CD4-positive, alpha-beta memory T cell (primary cell): ENCODE measurements around the gene SEPTIN1. TPM values are rescaled to one million over a fixed set of nuclear protein-coding genes. Genes with fewer than 3 reads are reported as not detected.
A peak's percentile ranks its signal among the peaks of the same experiment; 100 is the strongest.

Experiments
- CTCF ChIA-PET: fragments of 350-600 bp; sonication (Branson Sonifier 250); formaldehyde crosslinking; loops from one replicate; lab custom pipeline; 2021; ENCODE audit warnings: inconsistent platforms; ENCODE audit not compliant: partially characterized antibody; lab: Charles Lee
- POLR2A ChIA-PET: fragments of 350-600 bp; sonication (Branson Sonifier 250); formaldehyde crosslinking; loops from one replicate; lab custom pipeline; 2021; ENCODE audit not compliant: partially characterized antibody; lab: Charles Lee
- DNase-seq, 5 donors: peaks; one replicate each; pipeline versions ENCODE4 v3.0.0 to v3.0.0-alpha.2; 2020 to 2022; ENCODE audit warnings: mixed read lengths in 1 of 5
- H3K27ac ChIP-seq: one replicate; pipeline ENCODE4 v1.7.0; 2013; ENCODE audit warnings: low read depth, low read length
- H3K27me3 ChIP-seq: 2 replicates; pipeline ENCODE4 v1.7.0; 2013; ENCODE audit warnings: mild to moderate bottlenecking, low read length, moderate library complexity; ENCODE audit not compliant: insufficient read depth
- H3K36me3 ChIP-seq: 2 replicates; pipeline ENCODE4 v1.7.0; 2013; ENCODE audit warnings: mild to moderate bottlenecking, low read length, moderate library complexity; ENCODE audit not compliant: insufficient read depth
- H3K4me1 ChIP-seq: 2 replicates; pipeline ENCODE4 v1.7.0; 2013; ENCODE audit warnings: mild to moderate bottlenecking, low read length, moderate library complexity; ENCODE audit not compliant: insufficient read depth
- H3K4me3 ChIP-seq, 2 donors: one replicate each; pipeline ENCODE4 v1.7.0; 2013; ENCODE audit warnings: low read length in 2 of 2, mild to moderate bottlenecking in 1 of 2
- H3K9me3 ChIP-seq, 2 donors: one replicate each; pipeline ENCODE4 v1.7.0; 2013; ENCODE audit warnings: low read length in 2 of 2, control low read depth in 1 of 2; ENCODE audit not compliant: control insufficient read depth in 1 of 2
- H3K27ac Mint-ChIP-seq, 7 donors: one replicate each; pipeline ENCODE4 v1.8.0; 2020 to 2021; ENCODE audit warnings: mixed read lengths in 7 of 7, mild to moderate bottlenecking in 6 of 7, inconsistent platforms in 3 of 7, moderate library complexity in 3 of 7
- H3K27me3 Mint-ChIP-seq, 2 donors: one replicate each; pipeline ENCODE4 v1.8.0; 2020 to 2021; ENCODE audit warnings: mixed read lengths in 2 of 2
- H3K36me3 Mint-ChIP-seq, 2 donors: one replicate each; pipeline ENCODE4 v1.8.0; 2020 to 2021; ENCODE audit warnings: mixed read lengths in 2 of 2, inconsistent platforms in 1 of 2, mild to moderate bottlenecking in 1 of 2
- H3K4me1 Mint-ChIP-seq, 4 donors: one replicate each; pipeline ENCODE4 v1.8.0; 2020 to 2021; ENCODE audit warnings: mixed read lengths in 4 of 4, mild to moderate bottlenecking in 1 of 4
- H3K4me3 Mint-ChIP-seq, 8 donors: one replicate each; pipeline ENCODE4 v1.8.0; 2020 to 2021; ENCODE audit warnings: mixed read lengths in 8 of 8, mild to moderate bottlenecking in 7 of 8, moderate library complexity in 6 of 8, inconsistent platforms in 3 of 8
- H3K9me3 Mint-ChIP-seq, 8 donors: one replicate each; pipeline ENCODE4 v1.8.0; 2020 to 2021; ENCODE audit warnings: mixed read lengths in 8 of 8, mild to moderate bottlenecking in 5 of 8, inconsistent platforms in 3 of 8, moderate library complexity in 1 of 8
- intact Hi-C: fragments of 100-400 bp; cut with micrococcal nuclease; formaldehyde crosslinking; loops from one replicate; pipeline ENCODE4 v1.15.1; 2023
- polyA plus RNA-seq, 2 donors: library from polyadenylated mRNA; unstranded; fragments of 300-500 nt; fragmentation: Illumina TruSeq; gene quantifications; one replicate each; pipeline ENCODE4 v1.2.3, GENCODE V29; 2021
- total RNA-seq, 2 experiments: library from RNA; stranded (reverse); gene quantifications; one replicate each; pipeline ENCODE4 v1.2.3, GENCODE V29; 2021

The SEPTIN1 gene
- total and polyA plus RNA-seq, 4 experiments from 2014 or later: 198 to 212 (median 208) TPM

- CTCF ChIA-PET: interaction anchor here (0.7 to 2.6 kb wide), 8 partner anchors 10 to 226 kb away, joined by 3 to 41 read pairs (median 6); partner anchors contain the start of genes SEPTIN1, ZNF48 and ZNF771
- Mint-ChIP-seq H3K27ac (peak overlapping the region; percentile 80 to 99 (median 95)), H3K9me3 (no peaks in the 10 kb centered on the region), H3K4me3 (peak overlapping the region in 6 of 8 donors; percentile 80 to 91 (median 84)), H3K27me3 (peaks cover 0 to 2% of the 10 kb centered on the region in 2 donors), H3K36me3 (peaks cover 0 to 12% of the 10 kb centered on the region in 2 donors), H3K4me1 (peaks cover 37 to 50% (median 43%) of the 10 kb centered on the region in 4 donors)
- Histone ChIP-seq H3K36me3 (no peaks in the 10 kb centered on the region), H3K27me3 (no peaks in the 10 kb centered on the region), H3K27ac (peak overlapping the region; percentile 68), H3K4me1 (peaks cover 54% of the 10 kb centered on the region), H3K4me3 (no peak overlapping the region), H3K9me3 (no peaks in the 10 kb centered on the region)
- POLR2A ChIA-PET: interaction anchor here (1.0 to 12.9 kb wide), 10 partner anchors 9 to 306 kb away, joined by 4 to 224 read pairs (median 28); partner anchors contain the start of genes ALDOA, CD2BP2, SEPTIN1 and TBX6
- intact Hi-C loops: no loop called here
- no peak for DNase-seq
Measured at GRCh38 chr16:30372038-30372712, 10.2 kb downstream of the SEPTIN1 start.

- Mint-ChIP-seq H3K27ac (peak overlapping the region; percentile 80 to 99 (median 95)), H3K4me1 (peaks cover 43 to 56% (median 47%) of the 10 kb centered on the region in 4 donors), H3K27me3 (peaks cover 0 to 2% of the 10 kb centered on the region in 2 donors), H3K9me3 (no peaks in the 10 kb centered on the region), H3K36me3 (peaks cover 0 to 18% of the 10 kb centered on the region in 2 donors), H3K4me3 (peak overlapping the region; percentile 80 to 91 (median 84))
- POLR2A ChIA-PET: interaction anchor here (0.7 to 12.9 kb wide), 25 partner anchors 9 to 695 kb away, joined by 3 to 224 read pairs (median 5); partner anchors contain the start of genes ALDOA, CD2BP2, CORO1A and DCTPP1
- Histone ChIP-seq H3K36me3 (no peaks in the 10 kb centered on the region), H3K4me1 (peaks cover 53% of the 10 kb centered on the region), H3K9me3 (no peaks in the 10 kb centered on the region), H3K27me3 (no peaks in the 10 kb centered on the region), H3K27ac (peak overlapping the region; percentile 68), H3K4me3 (peak overlapping the region; percentile 47 to 66)
- intact Hi-C loops: loop anchor here (2.0 kb wide), 2 partner anchors 37 to 307 kb away; partner anchors contain the start of gene ALDOA
- CTCF ChIA-PET: interaction anchor here (0.7 to 2.6 kb wide), 16 partner anchors 9 to 279 kb away, joined by 3 to 41 read pairs (median 4); partner anchors contain the start of genes CD2BP2, SEPTIN1, TBX6 and ZNF48
- no peak for DNase-seq
Measured at GRCh38 chr16:30371248-30371816, 11.0 kb downstream of the SEPTIN1 start.

- Mint-ChIP-seq H3K9me3 (no peaks in the 10 kb centered on the region), H3K4me3 (peak within 1 kb of the TSS; percentile 87 to 94 (median 90)), H3K36me3 (peaks cover 0 to 21% of the 10 kb centered on the region in 2 donors), H3K27ac (peak within 1 kb of the TSS; percentile 83 to 99 (median 95)), H3K4me1 (peaks cover 43 to 60% (median 49%) of the 10 kb centered on the region in 4 donors), H3K27me3 (peaks cover 0 to 2% of the 10 kb centered on the region in 2 donors)
- ChIA-PET CTCF (interaction anchor here (0.6 to 2.6 kb wide), 19 partner anchors 8 to 279 kb away, joined by 3 to 41 read pairs (median 4); partner anchors contain the start of genes CD2BP2, SEPTIN1, TBX6 and ZNF48), POLR2A (interaction anchor here (0.7 to 12.9 kb wide), 25 partner anchors 10 to 695 kb away, joined by 3 to 224 read pairs (median 5); partner anchors contain the start of genes ALDOA, CD2BP2, CORO1A and DCTPP1)
- peak within 1 kb of the TSS; percentile 67 to 88 for H3K4me3 ChIP-seq
- H3K36me3 ChIP-seq: peaks cover 4% of the 10 kb centered on the region
- H3K27me3 ChIP-seq: no peaks in the 10 kb centered on the region
- peak within 1 kb of the TSS; percentile 72 for H3K27ac ChIP-seq
- peak; percentile 99 to 100 (median 100) for DNase-seq
- H3K4me1 ChIP-seq: peaks cover 46% of the 10 kb centered on the region
- no peaks in the 10 kb centered on the region for H3K9me3 ChIP-seq
- intact Hi-C loops: loop anchor here (1.0 to 2.0 kb wide), 6 partner anchors 8 to 306 kb away; partner anchors contain the start of genes ALDOA, CD2BP2, FBRS and ZNF771
Measured at GRCh38 chr16:30370456-30371247, 11.7 kb downstream of the SEPTIN1 start, which contains the start of gene TBC1D10B. Gene TBC1D10B, minus strand, starts transcription at chr16:30370494. Its CDS starts 311 bp downstream, at chr16:30370183.

GRCh38 chr16:30369938-30370455 lies 12.4 kb downstream of the SEPTIN1 start:
- no peaks in the 10 kb centered on the region for H3K9me3 Mint-ChIP-seq
- H3K4me3 Mint-ChIP-seq: peak overlapping the region in 7 of 8 donors; percentile 80 to 91 (median 84)
- peaks cover 43 to 66% (median 51%) of the 10 kb centered on the region in 4 donors for H3K4me1 Mint-ChIP-seq
- Histone ChIP-seq H3K4me3 (peak overlapping the region in 1 of 2 donors; percentile 67), H3K27me3 (no peaks in the 10 kb centered on the region), H3K4me1 (peaks cover 43% of the 10 kb centered on the region), H3K27ac (peak overlapping the region; percentile 72), H3K9me3 (no peaks in the 10 kb centered on the region), H3K36me3 (peaks cover 10% of the 10 kb centered on the region)
- intact Hi-C loops: loop anchor here (1.0 to 2.0 kb wide), 6 partner anchors 8 to 305 kb away; partner anchors contain the start of genes ALDOA, CD2BP2, FBRS and ZNF771
- peaks cover 0 to 28% of the 10 kb centered on the region in 2 donors for H3K36me3 Mint-ChIP-seq
- ChIA-PET POLR2A (interaction anchor here (1.1 to 12.9 kb wide), 17 partner anchors 11 to 579 kb away, joined by 3 to 224 read pairs (median 12); partner anchors contain the start of genes CD2BP2, CORO1A, DCTPP1 and KIF22), CTCF (interaction anchor here (0.8 to 2.6 kb wide), 8 partner anchors 10 to 278 kb away, joined by 3 to 24 read pairs (median 4); partner anchors contain the start of genes SEPTIN1 and TBX6)
- peak overlapping the region in 6 of 7 donors; percentile 86 to 99 (median 96) for H3K27ac Mint-ChIP-seq
- H3K27me3 Mint-ChIP-seq: peaks cover 0 to 2% of the 10 kb centered on the region in 2 donors
- DNase-seq: no peak

- peak overlapping the region; percentile 67 to 88 for H3K4me3 ChIP-seq
- peaks cover 43 to 70% (median 53%) of the 10 kb centered on the region in 4 donors for H3K4me1 Mint-ChIP-seq
Measured at GRCh38 chr16:30369091-30369937, 13.0 kb downstream of the SEPTIN1 start.

More at GRCh38 chr16:30369091-30369937, 13.0 kb downstream of the SEPTIN1 start:
- Histone ChIP-seq H3K9me3 (no peaks in the 10 kb centered on the region), H3K4me1 (peaks cover 43% of the 10 kb centered on the region), H3K27me3 (no peaks in the 10 kb centered on the region), H3K27ac (peak overlapping the region; percentile 72), H3K36me3 (peaks cover 16% of the 10 kb centered on the region)
- Mint-ChIP-seq H3K9me3 (no peaks in the 10 kb centered on the region), H3K27ac (peak overlapping the region; percentile 70 to 91 (median 83)), H3K4me3 (peak overlapping the region; percentile 87 to 94 (median 90)), H3K27me3 (peaks cover 0 to 2% of the 10 kb centered on the region in 2 donors), H3K36me3 (peaks cover 5 to 34% of the 10 kb centered on the region in 2 donors)
- ChIA-PET CTCF (interaction anchor here (1.1 to 1.6 kb wide), 2 partner anchors 11 to 40 kb away, joined by 3 to 4 read pairs; no protein-coding TSS in a partner anchor), POLR2A (interaction anchor here (0.6 to 12.9 kb wide), 13 partner anchors 11 to 278 kb away, joined by 3 to 224 read pairs (median 14); partner anchors contain the start of genes CD2BP2, CORO1A, DCTPP1 and SEPTIN1)
- intact Hi-C loops: no loop called here
- peak in 2 of 5 donors; percentile 21 to 49 for DNase-seq
